ENCODE data around the gene WBP1.

- TF ChIP-seq EP300 (IDR thresholded peaks at IDR 0.05) (no peak), CTCF (IDR thresholded peaks at IDR 0.05) (no peak), POLR2A (IDR thresholded peaks at IDR 0.05) (no peak), POLR2AphosphoS5 (IDR thresholded peaks at IDR 0.05) (no peak)
Observed at GRCh38 chr2:74505448-74506246, 47.4 kb downstream of the WBP1 start.
